H1 (cell line): ENCODE data around the gene LMX1B.

ENCODE experiments used
- CBX5 ChIP-seq: fragments of 300-800, 300-1000 bp; sonication (generic); IDR thresholded peaks from 2 replicates; pipeline ENCODE4 v1.7.1; 2016; ENCODE audit warnings: antibody characterized with exemption, low read length, low read depth
- SP4 ChIP-seq: IDR thresholded peaks from 2 replicates; pipeline ENCODE4 v1.6.1; 2012; ENCODE audit warnings: low read length, inconsistent platforms
- TBP ChIP-seq: IDR thresholded peaks from 2 replicates; pipeline ENCODE4 v1.6.1; 2011; ENCODE audit warnings: low read depth, low read length, improper control_type of control experiment

- TF ChIP-seq SP4 (no peak), TBP (no peak), CBX5 (no peak)
These were observed 24.9 kb downstream of the LMX1B start for GRCh38 chr9:126638571-126639132.
